Mononuclear cell (primary cell): ENCODE results near the gene PCGF3. TPM values are rescaled to one million over a fixed set of nuclear protein-coding genes. Genes with fewer than 3 reads are reported as not detected.

Experiments used
- H3K27me3 ChIP-seq: 2 replicates; pipeline ENCODE4 v1.6.0; 2011; ENCODE audit warnings: low read length, control low read depth; ENCODE audit not compliant: insufficient read depth
- H3K4me1 ChIP-seq: 2 replicates; pipeline ENCODE4 v1.5.1; 2011; ENCODE audit warnings: mild to moderate bottlenecking, low read length, control low read depth; ENCODE audit not compliant: insufficient read depth
- H3K4me3 ChIP-seq: 2 replicates; pipeline ENCODE4 v1.5.1; 2011; ENCODE audit warnings: mild to moderate bottlenecking, low read length, moderate library complexity
- H3K9me3 ChIP-seq: 2 replicates; pipeline ENCODE4 v1.5.1; 2011; ENCODE audit warnings: low read depth, mild to moderate bottlenecking, control low read depth, low read length
- total RNA-seq: library from RNA; depleted of rRNA; stranded (reverse); fragments of >200 nt; gene quantifications from one replicate; pipeline ENCODE4 v1.2.3, GENCODE V29; 2012

The PCGF3 gene
- total RNA-seq, 1 donor = 49.7 TPM

- Histone ChIP-seq H3K4me1 (peaks cover 10% of the 10 kb centered on the region), H3K4me3 (no peak overlapping the region), H3K9me3 (no peaks in the 10 kb centered on the region), H3K27me3 (no peaks in the 10 kb centered on the region)
Measured at GRCh38 chr4:761086-761485, 55.5 kb downstream of the PCGF3 start.

DNA sequence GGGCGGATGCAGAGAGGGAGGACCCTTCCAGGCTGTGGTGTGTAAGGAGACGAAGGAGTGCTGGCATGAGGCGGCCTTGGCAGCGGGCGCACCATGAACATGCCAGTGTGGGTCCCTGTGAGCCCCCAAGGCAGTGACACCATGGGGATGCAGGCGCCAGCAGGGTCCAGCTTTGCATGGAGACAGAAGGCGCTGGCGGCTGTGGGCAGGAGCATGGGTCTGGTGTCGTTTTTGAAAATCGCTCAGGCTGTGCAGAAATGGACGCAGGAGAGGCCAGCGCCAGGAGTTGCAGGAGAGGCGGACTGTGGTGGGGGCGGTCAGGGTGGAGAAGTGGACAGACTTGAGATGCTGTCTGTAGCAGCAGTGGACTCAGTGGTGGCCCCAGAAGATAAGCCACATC is 56.1 kb downstream of the PCGF3 start:
- Histone ChIP-seq H3K4me3 (no peak overlapping the region), H3K27me3 (no peaks in the 10 kb centered on the region), H3K9me3 (no peaks in the 10 kb centered on the region), H3K4me1 (peaks cover 10% of the 10 kb centered on the region)

DNA sequence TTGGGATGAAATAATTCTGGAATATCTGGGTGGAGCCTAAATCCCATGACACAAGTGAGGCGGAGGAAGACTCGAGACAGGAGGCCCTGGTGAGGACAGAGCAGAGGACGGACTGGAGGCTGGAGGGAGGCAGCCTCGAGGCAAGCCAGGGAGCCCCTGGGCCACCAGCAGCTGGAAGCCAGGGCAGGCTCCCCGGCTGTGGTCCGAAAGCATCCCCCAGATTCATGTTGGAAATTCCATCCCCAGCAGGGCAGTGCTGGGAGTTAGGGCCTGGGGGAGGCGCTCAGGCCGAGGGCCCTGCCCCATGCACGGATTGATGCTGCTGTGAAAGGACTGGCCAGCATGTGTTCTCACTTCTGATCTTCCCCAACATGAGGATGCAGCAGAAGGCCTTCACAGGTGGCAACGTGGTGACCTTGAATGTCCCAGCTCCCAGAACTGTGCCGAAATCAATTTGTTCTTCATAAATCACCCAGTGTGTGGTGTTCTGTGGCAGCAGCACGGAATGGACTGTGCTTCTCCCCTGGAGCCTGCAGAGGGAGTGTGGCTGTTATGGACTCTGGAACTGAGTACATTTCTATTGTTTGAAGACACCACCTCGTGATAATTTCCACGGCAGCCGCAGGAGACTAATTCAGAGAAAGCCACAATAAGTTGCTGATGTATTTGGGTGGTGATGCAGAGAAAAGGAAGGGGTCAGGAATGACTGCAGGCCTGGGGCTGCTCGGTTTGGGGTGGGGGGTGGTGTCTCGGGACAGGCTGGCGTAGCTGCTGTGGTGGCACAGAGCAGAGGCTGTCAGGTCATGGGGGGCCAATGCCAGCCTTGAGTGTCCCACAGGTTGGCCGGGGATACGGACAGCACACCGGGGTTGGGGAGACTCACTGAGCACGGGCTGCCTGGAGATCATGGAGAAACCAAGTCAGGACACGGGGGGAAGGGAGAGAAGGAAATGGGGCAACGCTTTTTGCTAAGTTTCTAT is 56.9 kb downstream of the PCGF3 start:
- Histone ChIP-seq H3K9me3 (no peaks in the 10 kb centered on the region), H3K4me3 (no peak overlapping the region), H3K4me1 (peaks cover 10% of the 10 kb centered on the region), H3K27me3 (no peaks in the 10 kb centered on the region)

DNA sequence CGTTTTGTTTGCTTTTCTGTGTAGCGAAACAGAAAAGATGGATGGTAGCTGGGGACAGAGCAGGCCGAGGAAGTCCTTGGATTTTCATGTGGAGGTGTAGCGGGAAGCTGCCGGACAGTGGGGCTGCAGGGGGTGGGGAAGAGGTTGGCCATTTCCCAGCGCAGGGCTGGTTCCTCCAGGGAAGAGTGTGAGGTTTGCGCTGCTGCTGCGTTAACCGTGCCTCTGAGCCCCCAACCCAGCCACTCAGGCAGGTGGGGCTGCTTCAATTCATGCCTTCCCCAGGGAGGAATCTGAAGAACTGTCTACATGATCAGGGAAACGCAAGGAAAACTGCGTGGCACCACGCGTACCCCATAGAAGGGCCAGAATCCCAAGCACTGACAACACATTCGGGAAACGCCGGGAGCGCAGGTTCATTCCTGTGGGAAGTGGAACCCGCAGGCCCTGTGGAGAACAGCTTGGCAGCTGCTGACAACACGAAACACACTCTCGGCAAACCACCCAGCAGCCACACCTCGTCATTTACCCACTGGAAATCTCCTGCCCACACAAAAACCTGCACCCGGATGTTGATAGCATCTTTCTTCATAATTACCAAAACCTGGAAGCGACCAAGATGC is 57.7 kb downstream of the PCGF3 start:
- Histone ChIP-seq H3K4me1 (peaks cover 10% of the 10 kb centered on the region), H3K27me3 (no peaks in the 10 kb centered on the region), H3K4me3 (no peak overlapping the region), H3K9me3 (no peaks in the 10 kb centered on the region)

- Histone ChIP-seq H3K4me1 (peaks cover 10% of the 10 kb centered on the region), H3K4me3 (no peak overlapping the region), H3K27me3 (no peaks in the 10 kb centered on the region)
Measured at GRCh38 chr4:763922-764321, 58.3 kb downstream of the PCGF3 start.

DNA sequence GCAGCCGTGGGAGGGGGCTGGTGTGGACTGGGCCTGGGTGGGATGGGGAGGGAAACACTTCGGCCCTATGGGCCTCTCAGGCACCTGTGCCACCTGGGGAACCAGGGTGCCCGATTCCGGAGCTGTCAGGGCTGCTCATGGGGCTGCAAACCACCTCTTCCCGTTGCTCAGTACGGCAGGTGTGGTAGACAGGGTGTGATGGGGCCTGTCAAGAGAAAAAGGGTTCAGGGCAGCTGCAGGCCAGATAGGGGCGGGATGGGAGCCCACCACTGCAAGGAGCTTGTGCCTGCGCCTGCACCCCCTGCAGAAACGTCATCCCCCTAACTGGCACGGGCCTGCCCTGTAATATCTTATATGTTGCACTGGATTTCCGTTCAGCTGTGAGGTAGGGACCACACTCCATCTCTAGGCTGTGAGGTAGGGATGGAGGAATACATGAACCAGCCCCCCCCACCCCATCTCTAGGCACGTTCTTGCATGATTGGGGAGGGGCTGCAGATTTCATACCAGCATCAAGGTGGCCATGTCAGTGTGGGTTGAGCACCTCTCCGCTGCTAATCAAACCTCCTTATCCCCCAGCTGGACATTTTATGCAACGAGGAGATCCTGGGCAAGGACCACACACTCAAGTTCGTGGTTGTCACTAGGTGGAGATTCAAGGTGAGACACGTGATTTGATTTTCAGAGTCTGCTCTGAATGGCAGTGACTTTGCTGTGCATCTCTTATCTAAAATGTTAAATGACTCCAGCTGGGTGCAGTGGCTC is 59.0 kb downstream of the PCGF3 start:
- H3K9me3 ChIP-seq = no peaks in the 10 kb centered on the region
- peaks cover 10% of the 10 kb centered on the region for H3K4me1 ChIP-seq
- H3K27me3 ChIP-seq = no peaks in the 10 kb centered on the region
- no peak overlapping the region for H3K4me3 ChIP-seq

More at GRCh38 chr4:763922-764321, 58.3 kb downstream of the PCGF3 start:
- H3K9me3 ChIP-seq = no peaks in the 10 kb centered on the region

- Histone ChIP-seq H3K4me3 (no peak overlapping the region), H3K4me1 (peaks cover 10% of the 10 kb centered on the region), H3K9me3 (no peaks in the 10 kb centered on the region), H3K27me3 (no peaks in the 10 kb centered on the region)
Measured at GRCh38 chr4:766152-766515, 60.5 kb downstream of the PCGF3 start.

DNA sequence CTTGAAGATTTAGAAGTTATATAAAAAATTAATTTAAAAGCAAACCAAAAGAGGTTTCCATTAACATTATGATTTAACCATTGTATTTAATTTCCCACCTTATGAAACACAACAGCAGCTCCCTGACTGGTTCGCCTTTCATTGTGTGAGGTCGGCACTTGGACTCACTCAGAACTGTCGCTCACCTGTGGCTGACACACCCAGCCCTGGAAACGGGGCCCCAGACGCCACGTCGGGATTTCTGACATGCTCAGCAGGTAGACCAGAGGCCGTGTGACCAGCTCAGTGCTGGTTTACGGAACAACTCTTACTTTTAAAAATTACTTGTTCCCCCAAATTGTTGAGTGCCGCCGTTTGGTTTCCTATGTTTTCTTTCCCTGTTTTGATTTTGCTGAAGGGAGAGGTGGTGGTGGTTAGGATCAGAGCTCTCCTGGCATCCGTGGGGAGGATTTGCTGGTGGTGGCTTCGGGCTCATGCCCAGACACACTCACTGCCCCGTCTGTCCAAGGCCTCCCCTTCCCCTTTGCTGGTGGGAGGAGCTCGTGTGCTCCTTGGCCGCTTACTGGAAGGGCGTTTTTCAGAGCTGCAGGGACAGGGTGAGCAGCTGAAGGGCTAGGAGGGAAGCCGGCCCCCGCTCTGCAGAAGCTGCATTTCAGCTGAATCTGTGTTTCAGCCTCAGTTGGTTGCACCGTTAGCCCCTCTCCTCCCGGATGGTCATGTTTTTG is 61.1 kb downstream of the PCGF3 start:
- Histone ChIP-seq H3K4me1 (peaks cover 10% of the 10 kb centered on the region), H3K4me3 (no peak overlapping the region), H3K27me3 (no peaks in the 10 kb centered on the region), H3K9me3 (no peaks in the 10 kb centered on the region)

- H3K27me3 ChIP-seq = no peaks in the 10 kb centered on the region
- no peaks in the 10 kb centered on the region for H3K9me3 ChIP-seq
- no peak overlapping the region for H3K4me3 ChIP-seq
- H3K4me1 ChIP-seq = peaks cover 10% of the 10 kb centered on the region
Measured at GRCh38 chr4:768076-768475, 62.4 kb downstream of the PCGF3 start.

- no peak overlapping the region for H3K4me3 ChIP-seq
- H3K4me1 ChIP-seq = peaks cover 10% of the 10 kb centered on the region
- H3K9me3 ChIP-seq = no peaks in the 10 kb centered on the region
- no peaks in the 10 kb centered on the region for H3K27me3 ChIP-seq
Measured at GRCh38 chr4:768995-769394, 63.4 kb downstream of the PCGF3 start.

DNA sequence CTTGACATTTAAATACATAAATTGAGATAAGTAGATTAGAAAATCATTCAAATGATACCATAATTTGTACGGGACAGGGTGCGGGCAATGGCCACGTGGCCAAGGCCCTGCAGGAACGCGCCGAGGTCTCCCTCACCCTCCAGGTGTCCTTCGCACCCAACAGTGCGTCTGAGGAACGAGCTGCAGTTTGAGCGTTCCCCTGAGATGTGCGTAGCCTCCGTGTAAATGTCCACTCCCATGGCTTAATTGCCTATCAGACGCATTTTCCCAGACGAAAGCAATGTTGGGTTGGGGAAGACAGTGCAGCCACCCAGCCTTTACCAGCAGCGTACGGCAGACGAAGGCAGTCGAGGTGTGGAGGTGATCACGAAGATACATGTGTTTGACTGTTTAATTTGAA is 63.9 kb downstream of the PCGF3 start:
- Histone ChIP-seq H3K9me3 (no peaks in the 10 kb centered on the region), H3K4me3 (no peak overlapping the region), H3K27me3 (no peaks in the 10 kb centered on the region), H3K4me1 (peaks cover 11% of the 10 kb centered on the region)

GRCh38 chr4:770022-770421 is 64.4 kb downstream of the PCGF3 start:
- Histone ChIP-seq H3K4me1 (peaks cover 12% of the 10 kb centered on the region), H3K4me3 (no peak overlapping the region), H3K9me3 (no peaks in the 10 kb centered on the region), H3K27me3 (no peaks in the 10 kb centered on the region)

DNA sequence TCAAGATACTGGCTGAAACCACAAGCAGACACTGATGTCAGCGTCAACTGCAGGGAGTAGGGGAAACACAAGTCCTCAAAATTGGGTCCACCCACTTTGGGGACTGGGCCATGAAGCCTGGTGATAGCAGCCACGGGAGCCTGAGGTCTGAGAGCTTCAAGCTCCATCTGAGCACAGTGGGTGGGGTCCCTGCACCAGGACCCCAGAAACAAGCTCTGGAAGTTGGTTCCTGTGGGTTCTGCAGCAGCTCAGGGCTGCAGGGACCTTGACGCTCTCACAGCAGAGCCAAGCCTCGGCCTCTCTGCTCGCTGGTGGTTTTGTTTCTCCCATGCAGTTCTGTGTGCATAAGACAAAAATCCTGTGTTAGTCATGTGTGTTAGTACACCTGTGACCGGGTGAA is 65.8 kb downstream of the PCGF3 start:
- H3K9me3 ChIP-seq = no peaks in the 10 kb centered on the region
- H3K27me3 ChIP-seq = no peaks in the 10 kb centered on the region
- H3K4me1 ChIP-seq = peaks cover 17% of the 10 kb centered on the region
- no peak overlapping the region for H3K4me3 ChIP-seq

DNA sequence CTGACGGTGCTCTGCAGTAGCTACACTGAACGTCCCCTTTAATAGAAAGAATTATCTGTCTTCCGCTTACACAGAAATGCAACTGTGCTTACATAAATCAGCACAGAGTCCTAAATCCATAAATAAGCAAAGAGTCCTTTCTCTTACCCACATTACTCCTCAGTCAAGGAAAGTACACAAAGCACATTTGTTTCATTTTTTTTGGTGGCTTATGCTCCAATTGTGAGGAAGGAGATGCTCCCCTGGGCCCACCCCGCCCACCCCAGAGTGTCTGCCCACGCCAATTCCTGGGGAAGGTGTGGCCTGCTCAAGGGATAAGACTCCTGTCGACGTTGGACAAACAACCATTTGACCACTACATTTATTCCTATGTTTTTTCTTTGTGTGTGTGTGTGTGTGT is 66.5 kb downstream of the PCGF3 start:
- peaks cover 17% of the 10 kb centered on the region for H3K4me1 ChIP-seq
- H3K27me3 ChIP-seq = no peaks in the 10 kb centered on the region
- no peaks in the 10 kb centered on the region for H3K9me3 ChIP-seq
- no peak overlapping the region for H3K4me3 ChIP-seq
